GM19452 (cell line): ENCODE results near the gene PEX10.
"Not testable (repeated sequence)": the region's sequence is repeated elsewhere in the genome, so short reads cannot be mapped to it uniquely, and the experiment has no call there.

Source experiments
- ATAC-seq: cut with Tn5 transposase; IDR thresholded peaks from one replicate; pipeline ENCODE4 v1.9.1; 2021; ENCODE audit not compliant: unreplicated experiment

PEX10 gene

DNA sequence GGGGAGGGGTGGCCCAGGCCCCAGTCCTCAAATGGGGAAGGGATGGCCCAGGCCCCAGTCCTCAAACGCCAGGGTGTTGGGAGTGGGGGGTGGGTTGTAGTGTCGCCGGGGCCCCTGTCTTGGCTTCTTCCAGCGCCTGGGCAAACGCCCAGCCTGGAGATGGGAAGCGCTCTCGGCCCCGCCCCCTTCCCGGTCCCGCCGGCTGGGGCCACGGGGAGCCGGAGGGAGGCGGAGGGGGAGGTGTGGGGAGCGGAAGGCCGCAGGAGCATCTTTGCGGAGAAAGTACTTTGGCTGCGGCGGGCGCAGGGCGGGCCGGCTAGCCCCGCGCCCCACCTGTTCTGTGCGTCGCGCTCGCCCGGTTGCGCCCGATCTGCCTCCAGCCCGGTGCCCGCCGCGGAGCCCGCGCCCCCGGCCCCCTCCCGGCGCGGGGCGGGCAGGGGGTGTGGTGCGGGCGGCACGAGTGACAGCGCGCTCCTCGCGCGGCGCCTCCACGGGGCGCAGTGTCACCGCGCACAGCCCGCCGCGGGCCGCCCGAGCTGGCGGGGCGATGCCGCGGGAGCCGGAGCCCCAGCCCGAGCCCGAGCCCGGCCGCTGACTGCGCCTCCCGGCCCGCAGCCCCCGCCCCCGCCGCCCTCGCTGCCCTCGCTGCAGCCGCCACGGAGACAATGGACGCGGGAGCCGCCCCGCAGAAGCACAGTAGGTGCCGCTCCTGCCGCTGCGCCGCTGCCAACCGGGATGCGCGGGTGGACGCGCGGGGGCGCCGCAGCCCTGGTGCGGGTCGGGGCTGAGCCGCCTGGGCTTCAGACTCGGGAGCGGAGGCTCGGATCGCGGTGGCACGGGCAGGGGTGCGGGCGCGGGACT is 31.1 kb upstream of the PEX10 start:
- no peak for ATAC-seq

DNA sequence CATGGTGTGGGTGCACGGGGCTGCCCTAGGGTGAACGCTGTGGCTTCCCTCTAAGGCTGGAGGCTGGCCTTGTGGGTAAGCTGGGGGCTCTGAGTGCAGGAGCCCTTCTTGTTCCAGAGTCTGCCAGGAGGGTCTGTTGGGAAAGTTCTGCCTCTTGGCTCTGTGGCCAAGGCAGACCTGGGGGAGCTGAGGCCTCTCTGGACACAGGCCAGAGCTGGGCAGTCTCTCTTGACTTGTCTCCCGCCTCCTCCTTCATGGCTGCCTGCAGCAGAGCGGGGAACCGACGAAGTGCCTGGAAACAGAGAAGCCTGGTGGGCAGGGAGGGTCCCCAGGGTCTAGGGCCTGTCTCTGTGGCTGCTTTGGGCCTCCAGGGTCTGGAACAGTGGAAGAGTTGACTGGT is 30.3 kb upstream of the PEX10 start:
- ATAC-seq: no peak

DNA sequence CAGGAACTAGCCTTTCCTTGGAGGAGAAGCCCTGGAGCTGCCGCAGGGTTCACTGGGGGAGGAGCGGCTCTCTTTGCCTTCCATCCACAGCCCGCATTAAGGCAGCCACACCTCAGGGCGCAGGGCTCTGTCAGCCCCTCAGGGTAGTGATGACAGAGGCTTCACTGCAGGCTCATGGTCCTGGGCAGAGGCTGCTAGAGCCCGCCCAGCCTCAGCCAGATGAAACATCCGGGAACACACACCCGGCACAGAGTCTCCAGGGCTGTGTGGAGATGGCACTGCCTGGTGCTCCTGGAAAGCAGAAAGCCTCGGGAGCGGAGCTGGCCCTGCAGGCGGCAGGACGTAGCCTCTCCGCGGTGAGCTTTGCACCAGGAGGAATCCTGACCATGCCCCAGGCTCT is 29.4 kb upstream of the PEX10 start:
- no peak for ATAC-seq

DNA sequence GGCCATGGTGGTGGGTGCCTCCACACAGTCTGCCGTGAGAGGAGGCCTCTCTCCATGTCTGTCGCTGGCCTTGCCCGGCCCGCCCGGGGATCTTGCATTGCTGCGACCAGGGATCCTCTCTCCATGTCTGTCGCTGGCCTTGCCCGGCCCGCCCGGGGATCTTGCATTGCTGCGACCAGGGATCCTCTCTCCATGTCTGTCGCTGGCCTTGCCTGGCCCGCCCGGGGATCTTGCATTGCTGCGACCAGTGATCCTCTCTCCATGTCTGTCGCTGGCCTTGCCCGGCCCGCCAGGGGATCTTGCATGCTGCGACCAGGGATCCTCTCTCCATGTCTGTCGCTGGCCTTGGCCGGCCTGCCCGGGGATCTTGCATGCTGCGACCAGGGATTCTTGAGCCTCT is 28.0 kb upstream of the PEX10 start:
- not testable (repeated sequence) for ATAC-seq

DNA sequence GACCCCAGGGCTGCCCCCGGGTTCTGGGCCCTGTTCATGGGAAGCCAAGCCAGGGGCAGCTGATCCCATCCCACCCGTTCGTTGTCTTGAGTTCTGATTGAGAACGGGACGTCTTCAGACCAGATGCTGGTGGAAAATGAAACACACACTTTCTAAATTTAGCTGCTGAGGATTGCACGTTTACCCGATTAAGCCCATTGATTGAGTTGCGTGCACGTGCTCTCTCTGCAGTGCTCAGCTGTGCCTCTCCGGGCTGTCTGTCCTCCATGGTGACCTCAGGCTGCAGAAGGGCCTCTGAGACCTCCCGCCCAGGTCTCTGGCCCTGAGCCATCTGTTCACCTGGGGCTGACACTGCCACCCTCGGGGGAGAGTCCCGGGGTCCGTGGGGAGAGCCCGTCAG is 27.0 kb upstream of the PEX10 start:
- ATAC-seq: no peak

DNA sequence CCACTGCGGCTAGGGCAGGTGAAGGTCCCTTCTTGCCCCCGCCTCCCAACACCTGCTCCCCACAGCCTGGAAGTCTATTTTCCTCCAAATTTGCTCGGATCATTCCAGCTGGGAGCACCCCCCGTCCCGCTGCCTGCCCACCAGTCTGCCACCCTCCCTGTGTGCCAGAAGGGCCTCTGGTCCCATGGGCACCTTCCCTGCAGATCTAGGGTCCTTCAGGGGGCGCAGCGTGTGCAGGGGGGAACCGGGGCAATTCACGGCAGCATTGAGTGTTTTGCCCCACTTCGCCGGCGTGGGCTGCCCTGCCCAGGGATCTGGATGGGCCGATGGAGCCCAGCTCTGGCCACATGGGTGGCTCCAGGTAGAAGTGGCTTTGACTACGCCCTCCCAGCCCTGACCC is 26.3 kb upstream of the PEX10 start:
- no peak for ATAC-seq

DNA sequence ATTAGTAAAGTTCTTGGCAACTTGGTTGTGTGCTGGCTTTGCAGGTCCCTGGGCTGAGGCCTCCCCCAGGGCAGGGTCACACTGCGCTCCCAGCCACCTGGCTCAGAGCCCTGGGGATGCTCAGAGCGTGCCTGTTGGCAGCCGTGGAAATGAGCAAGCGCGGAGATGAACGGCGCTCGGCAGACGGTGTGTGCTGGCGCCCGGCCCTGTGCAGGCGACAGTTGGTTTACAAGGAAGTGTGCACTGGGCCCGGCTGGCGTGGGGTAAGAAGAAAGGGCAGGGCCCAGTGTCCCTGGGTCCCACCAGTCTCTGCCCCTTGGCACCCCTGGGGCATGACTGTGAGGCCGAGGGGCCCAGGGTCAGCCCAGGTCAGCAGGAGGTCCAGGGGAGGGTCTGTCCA is 25.7 kb upstream of the PEX10 start:
- no peak for ATAC-seq

DNA sequence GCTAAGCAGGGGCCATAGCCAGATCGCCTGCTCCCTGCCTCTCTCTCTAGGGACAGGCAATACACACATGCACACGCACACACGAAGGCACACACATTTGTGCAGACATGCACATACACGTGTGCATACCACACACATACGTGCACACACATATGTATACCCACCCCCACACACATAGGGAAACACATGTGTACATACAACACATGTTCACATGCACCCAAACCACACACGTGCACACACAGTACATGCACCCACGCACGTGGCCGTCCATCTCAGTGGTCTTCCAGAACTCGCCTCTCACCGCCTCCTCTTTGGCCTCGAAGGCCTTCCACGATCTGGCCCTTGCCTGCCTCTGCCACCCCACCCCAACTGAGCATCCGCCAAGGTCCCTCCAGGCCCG is 25.3 kb upstream of the PEX10 start:
- no peak for ATAC-seq

DNA sequence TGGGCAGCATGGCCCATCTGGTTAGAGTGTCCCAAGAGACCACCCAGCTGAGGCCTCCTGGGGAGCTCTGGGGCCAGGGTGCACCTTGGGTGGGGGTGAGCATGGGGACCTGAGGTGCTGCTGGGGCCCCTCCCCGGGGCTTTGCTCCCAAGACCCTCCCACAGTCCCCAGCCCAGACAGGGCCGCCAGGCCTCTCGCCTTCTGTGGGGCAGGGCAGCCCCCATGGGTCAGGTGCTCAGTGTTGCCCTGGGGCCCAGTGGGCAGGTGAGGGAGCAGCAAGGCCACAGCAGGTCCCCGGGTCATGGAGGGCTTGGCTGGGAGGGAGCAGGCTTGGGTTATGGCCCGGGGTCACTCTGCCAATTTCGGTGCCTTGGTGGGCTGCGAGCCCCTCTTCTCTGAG is 24.5 kb upstream of the PEX10 start:
- ATAC-seq: no peak

DNA sequence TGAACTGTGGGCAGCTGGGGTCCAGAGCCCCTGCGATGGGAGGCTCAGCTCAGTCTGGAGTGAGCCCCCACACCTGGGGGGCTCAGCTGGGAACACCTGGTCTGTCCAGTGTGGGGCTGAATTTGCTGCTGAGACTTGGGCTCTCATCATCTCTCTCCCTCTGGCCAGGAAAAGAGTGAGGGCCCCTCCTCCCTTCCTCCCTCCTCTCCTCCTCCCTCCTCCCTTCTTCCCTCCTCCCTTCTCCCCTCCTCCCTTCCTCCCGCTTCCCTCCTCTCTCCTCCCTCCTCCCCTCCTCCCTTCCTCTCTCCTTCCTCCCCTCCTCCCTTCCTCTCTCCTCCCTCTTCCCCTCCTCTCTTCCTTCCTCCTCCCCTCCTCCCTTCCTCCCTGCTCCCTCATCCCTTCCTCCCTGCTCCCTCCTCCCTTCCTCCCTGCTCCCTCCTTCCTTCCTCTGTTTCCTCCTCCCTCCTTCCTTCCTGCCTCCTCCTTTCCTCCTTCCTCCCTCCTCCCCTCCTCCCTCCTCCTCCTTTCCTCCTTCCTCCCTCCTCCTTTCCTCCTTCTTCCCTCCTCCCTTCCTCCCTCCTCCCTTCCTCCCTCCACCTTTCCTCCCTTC is 23.5 kb upstream of the PEX10 start:
- no peak for ATAC-seq

DNA sequence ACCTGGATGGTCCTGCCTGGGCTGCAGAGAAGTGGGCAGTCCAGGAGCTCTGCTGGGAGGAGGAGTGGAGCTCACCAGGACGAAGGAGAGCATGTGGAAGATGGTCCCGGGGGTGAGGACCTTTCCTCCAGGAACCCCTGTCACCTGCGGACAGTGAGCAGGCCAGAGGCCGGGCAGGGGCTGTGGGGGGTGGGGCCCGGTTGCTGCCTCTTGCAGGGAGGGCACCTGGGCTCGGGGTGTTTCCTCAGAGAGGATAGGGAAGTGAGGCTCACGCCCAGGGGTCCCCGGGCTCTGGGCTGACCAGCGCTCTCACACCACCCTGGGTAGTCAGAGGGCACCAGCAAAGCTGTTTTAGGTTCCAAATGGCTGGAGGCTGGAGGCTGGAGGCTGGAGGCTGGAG is 22.7 kb upstream of the PEX10 start:
- no peak for ATAC-seq

DNA sequence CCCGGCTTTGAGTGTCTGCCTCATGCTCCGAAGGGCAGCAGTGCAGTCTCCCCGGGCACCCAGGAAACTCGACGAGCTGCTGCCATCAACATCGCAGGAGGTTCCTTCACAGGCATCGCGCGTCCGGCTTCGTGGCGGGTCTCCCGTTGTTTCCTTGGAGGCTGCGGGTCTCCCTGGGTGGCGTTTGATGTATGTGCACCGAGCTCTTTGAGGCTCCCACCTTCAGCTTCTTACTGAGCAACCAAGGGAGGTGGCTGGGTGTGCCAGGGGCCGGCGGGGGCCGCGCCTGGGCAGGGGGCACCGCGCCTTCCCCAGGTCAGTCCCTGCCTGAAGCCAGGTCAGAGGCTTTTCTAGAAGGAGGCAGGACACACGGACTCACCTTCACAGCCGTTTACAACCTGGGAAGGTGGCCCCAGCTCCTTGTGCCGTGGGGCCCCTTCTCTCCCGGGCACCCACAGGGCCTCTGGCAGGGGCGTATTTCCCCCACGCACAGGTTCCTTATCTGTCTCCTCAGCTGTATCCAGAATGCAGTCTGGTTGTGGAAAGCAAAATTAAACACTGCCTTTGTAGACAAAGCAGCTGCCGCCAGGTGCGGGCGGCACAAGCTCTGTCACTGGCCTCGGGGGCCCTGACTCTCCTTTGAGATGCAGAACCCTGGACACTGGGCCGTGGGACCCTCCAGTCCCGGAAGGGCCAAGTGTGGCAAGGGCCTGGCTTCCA is 21.7 kb upstream of the PEX10 start:
- ATAC-seq: no peak

DNA sequence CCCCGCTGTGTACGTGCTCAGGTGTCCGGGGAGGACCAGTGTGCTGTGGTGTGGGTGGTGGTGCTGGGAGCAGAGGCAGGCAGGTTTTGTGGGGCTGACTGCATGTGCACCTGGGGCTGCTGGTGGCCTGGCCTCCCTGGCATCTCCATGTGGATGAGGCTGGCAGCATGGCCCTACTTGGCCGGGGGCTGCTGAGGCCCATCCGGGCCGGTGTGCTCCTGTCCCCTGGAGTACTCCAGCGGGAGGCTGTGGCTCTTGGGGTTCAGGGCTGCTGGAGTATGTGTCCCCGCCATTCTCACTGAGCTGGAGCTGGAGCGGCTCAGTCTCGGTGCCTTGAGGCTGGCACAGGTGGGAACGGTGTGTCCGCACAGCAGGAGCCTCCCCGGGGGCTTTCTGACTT is 20.8 kb upstream of the PEX10 start:
- no peak for ATAC-seq

DNA sequence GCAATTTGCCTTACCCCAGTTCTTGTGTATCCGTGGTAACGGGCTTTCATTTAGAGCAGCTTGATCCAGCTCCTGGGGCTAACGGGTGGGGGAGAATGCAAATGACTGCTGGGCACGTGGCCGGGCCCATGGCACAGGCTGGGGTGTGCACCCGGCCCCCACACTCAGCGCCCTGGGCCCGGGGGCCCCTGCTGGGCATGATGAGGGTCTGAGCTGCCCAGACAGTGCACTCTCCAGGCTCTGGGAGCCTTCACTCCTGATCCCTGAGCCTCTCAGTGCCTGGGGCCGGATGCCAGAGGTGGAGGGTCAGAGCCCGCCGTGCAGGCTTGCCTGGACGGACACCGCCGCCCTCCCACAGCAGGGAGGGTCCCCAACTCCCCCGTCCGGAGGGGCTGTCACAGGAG is 20.1 kb upstream of the PEX10 start:
- no peak for ATAC-seq

DNA sequence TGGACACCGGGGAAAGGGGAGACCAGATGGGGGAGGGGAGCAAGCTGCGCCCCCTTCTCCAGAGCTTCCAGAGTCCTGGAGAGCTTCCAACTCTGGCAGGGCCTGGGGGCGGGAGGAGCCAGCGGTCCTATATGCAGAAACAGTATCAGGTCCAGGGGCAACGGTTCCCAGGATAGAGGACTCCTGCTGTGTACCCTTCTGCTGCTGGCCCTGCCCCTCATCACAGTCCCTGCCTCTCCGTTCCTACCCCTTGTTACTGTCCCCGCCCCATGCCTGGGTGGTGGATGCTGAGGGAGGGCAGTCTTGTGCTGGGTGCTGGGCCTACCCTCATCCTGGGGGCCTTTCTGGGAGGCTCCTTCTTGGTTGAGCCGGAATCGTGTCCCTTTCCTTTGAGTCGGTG is 19.2 kb upstream of the PEX10 start:
- no peak for ATAC-seq

DNA sequence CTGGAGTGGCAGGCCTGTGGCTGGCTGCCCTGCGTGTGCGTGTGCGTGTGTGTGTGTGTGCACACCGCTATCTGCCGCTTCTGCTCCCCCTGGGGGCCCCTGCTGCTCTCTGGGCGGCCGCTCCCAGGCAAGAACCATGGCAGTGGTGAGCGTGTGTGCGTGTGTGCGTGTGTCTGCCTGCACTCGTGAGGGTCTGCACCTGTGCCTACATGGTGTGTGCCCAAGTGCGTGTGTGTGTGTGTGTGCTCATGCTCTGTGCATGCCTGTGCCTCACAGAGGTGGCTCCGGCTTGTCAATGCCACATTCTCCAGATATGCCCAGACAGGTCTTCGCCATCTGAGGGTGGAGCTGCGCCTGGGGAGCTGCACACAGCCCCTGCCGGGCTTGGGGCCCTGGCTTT is 18.7 kb upstream of the PEX10 start:
- no peak for ATAC-seq

DNA sequence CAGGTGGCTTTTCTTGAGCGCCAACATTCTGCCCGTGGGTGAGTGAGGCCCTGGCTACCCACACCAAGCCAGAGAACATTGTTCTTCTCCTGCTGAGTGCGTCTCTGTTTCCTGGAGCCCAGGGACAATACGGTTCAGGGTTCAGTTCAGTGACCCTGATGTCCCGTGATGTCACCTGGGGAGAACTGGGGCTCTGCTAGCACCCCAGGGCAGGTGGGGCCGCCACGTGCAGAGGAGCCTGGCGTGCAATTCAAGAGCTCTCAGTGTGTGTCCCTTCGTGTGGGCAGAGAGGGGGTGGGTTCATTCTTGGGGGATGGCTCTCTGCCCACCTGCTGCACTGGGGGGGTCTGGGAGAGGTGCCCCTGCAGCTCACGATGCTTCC is 18.2 kb upstream of the PEX10 start:
- no peak for ATAC-seq

DNA sequence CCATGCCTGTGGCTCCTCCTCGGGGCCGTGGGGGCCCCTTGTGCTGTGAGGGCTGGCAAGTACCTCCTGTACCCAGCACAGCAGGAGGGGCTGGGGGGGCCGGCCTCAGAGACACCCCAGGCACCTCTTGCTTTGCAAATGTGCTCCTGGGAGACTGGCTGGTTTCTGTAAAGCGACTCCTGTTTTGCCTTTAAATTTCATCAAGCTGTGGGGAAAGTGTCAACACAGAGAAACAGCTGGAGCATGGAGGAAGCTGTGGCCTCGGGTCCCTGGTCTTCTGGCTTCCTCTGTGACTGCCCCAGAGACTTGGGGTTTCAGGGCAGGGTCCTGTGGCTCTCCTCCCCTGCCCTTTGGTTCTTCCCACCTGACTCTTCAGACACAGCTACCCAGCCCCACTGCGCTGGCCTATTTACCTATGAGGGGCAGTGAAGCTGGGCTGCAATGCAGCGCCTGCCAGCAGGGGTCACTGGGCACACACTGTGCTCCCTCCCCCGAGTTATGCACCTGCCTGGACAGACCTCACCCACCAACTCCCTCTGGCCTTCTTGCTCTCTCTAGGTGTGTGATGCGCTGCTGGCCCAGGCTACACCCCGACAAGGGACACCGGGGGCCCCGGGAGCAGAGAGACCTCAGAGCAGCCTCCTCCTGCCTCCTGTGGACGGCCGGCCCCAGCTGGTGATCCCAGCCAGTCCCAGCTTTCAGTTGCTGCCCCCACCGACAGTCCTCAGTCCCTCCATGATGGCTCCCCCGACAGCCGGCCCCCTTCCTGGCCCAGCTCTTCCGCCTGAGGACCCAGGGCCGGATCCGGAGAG is 17.6 kb upstream of the PEX10 start:
- no peak for ATAC-seq

DNA sequence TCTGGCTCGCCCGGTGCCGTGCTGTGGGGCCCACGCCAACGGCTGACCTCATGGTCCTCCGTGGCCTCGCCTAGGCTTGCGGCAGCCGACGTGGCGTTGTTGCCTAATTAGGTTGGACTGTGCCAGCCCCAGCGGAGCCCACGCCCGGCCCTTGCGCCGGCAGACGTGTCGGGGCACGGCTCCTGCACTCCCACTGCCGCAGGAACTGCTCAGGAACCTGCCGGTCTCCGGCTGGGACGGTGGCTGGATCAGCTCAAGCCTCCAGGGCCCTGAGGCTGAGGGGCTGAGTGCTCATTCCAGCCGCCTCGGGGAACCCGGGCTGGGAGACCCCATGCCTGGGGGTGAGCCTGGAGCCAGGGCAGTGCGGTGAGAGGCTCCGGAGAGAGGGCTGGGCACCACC is 16.1 kb upstream of the PEX10 start:
- ATAC-seq: no peak

DNA sequence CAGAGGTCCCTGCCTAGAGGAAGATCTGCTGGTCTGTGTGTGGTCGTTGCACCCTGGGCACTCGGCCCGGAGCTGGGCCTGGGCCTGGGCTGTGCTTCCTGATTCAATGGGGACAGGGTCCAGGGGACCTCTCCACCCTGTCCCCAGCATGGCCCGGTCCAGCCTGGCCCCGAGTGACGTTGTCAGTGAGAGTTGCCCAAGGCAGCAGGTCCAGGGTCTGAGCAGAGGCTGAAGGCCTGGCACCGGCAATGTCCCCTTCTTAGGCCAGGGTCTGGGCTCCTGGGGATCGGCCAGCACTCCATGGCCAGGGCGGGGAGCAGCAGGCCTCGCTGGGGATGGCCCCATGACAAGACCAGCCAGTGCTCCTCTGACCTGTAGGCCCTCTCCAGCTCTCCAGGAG is 15.6 kb upstream of the PEX10 start:
- ATAC-seq: no peak

DNA sequence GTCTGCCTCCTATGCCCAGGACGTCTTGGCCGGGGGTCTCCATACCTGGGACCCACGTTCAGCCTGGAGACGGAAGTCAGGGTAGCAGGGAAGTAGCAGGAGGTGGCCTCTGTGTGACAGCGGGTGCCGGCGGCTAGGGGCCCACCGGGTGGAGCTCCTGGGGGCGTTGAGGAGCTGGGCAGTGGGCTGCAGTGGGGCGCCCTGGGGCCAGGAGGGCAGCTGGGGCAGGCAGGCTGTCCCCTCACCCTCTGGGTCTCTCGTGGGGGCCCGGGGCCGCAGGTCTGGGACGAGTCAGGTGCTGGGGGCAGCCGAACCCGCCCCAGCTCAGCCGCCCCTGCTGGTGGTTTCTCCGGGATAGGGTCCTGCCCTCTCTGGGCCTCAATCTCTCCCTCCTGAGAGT is 14.7 kb upstream of the PEX10 start:
- no peak for ATAC-seq
